HepG2 (cell line): Measurements from ENCODE around the gene GRAMD1B. TPM values are rescaled to one million over a fixed set of nuclear protein-coding genes. Genes with fewer than 3 reads are reported as not detected.

Source experiments
- ATAC-seq: fragments of 200-7000 bp; cut with Tn5 transposase; 3 replicates; pipeline ENCODE4 v1.9.1; 2020; ENCODE audit warnings: mild to moderate bottlenecking, moderate library complexity
- BruUV-seq: library from RNA; stranded (reverse); fragments of 400-500 nt; replicated peaks from 2 replicates; lab custom pipeline; 2021; lab: Mats Ljungman, UMichigan
- CTCF ChIA-PET: fragments of 300-600 bp; formaldehyde crosslinking; extraction: SDS; loops from one replicate; lab custom pipeline; 2021; ENCODE audit warnings: low total read pairs, inconsistent platforms, low intra/inter-chr PET ratio; lab: Yijun Ruan, JAX
- POLR2A ChIA-PET: fragments of 350-600 bp; sonication (Branson Sonifier 250); formaldehyde crosslinking; loops from one replicate; lab custom pipeline; 2020; ENCODE audit warnings: antibody characterized with exemption, inconsistent platforms; lab: Yijun Ruan, JAX
- DNase-seq: peaks from one replicate; pipeline ENCODE4 v3.0.0-alpha.2; 2015; ENCODE audit warnings: low spot score
- FAIRE-seq: peaks from 3 replicates; lab custom pipeline; 2011; peaks lifted over from hg19 to GRCh38; lab: Jason Lieb, UNC
- H2AFZ ChIP-seq: one replicate; pipeline ENCODE4 v1.6.1; 2011; ENCODE audit warnings: low read length, inconsistent platforms
- H3K27ac ChIP-seq: fragments of 300-600 bp; 3 replicates; pipeline ENCODE4 v1.8.0; 2011; ENCODE audit warnings: mixed run types, mild to moderate bottlenecking, mixed read lengths, low read length, inconsistent platforms; ENCODE audit not compliant: insufficient read depth; ENCODE audit errors: extremely low read length
- H3K27me3 ChIP-seq, 2 experiments: fragments of 200-600 bp in 1 of 2; 2 replicates in 1 of 2; 3 replicates in 1 of 2; pipeline versions ENCODE4 v1.6.0 to v1.8.0; 2011; ENCODE audit warnings: low read length in 2 of 2, mild to moderate bottlenecking in 2 of 2, moderate library complexity in 2 of 2, inconsistent platforms in 1 of 2; ENCODE audit not compliant: insufficient read depth in 2 of 2, control insufficient read depth in 1 of 2
- H3K36me3 ChIP-seq, 2 experiments: fragments of 200-600 bp in 1 of 2; replicated peaks in 1 of 2; 2 replicates in 1 of 2; 3 replicates in 1 of 2; pipeline versions ENCODE4 v1.5.1 to v1.8.0; 2011; ENCODE audit warnings: low read length in 2 of 2, inconsistent platforms in 1 of 2; ENCODE audit not compliant: insufficient read depth in 2 of 2, control insufficient read depth in 1 of 2
- H3K4me1 ChIP-seq: 2 replicates; pipeline ENCODE4 v1.5.1; 2012; ENCODE audit warnings: low read length, inconsistent platforms; ENCODE audit not compliant: insufficient read depth
- H3K4me2 ChIP-seq: 2 replicates; pipeline ENCODE4 v1.6.0; 2011; ENCODE audit warnings: low read depth, low read length, inconsistent platforms
- H3K4me3 ChIP-seq, 3 experiments: fragments of 200-600 bp in 1 of 3; sonication (generic), shearing (Covaris generic) in 1 of 3; replicated peaks in 1 of 3; 2 replicates each; pipeline ENCODE4 v1.5.1; 2011 to 2016; ENCODE audit warnings: low read length in 3 of 3, inconsistent platforms in 2 of 3, low read depth in 2 of 3, mild to moderate bottlenecking in 2 of 3, control low read depth in 1 of 3, mixed read lengths in 1 of 3; ENCODE audit not compliant: insufficient read depth in 1 of 3
- H3K79me2 ChIP-seq: one replicate; pipeline ENCODE4 v1.6.1; 2011; ENCODE audit warnings: low read length, inconsistent platforms; ENCODE audit not compliant: insufficient read depth
- H3K9ac ChIP-seq: 2 replicates; pipeline ENCODE4 v1.6.0; 2011; ENCODE audit warnings: mild to moderate bottlenecking, low read depth, low read length, inconsistent platforms; ENCODE audit not compliant: insufficient read depth
- H3K9me3 ChIP-seq: 2 replicates; pipeline ENCODE4 v1.5.1; 2012; ENCODE audit warnings: mild to moderate bottlenecking, low read length
- H4K20me1 ChIP-seq: 2 replicates; pipeline ENCODE4 v1.6.0; 2011; ENCODE audit warnings: inconsistent platforms, mild to moderate bottlenecking, low read length, moderate library complexity; ENCODE audit not compliant: insufficient read depth
- ISL2 ChIP-seq: sonication (generic); formaldehyde crosslinking; IDR thresholded peaks from 2 replicates; pipeline ENCODE4 v1.5.0; 2020; ENCODE audit warnings: missing genetic modification reagents
- ZBTB21 ChIP-seq: sonication (generic); formaldehyde crosslinking; IDR thresholded peaks from 2 replicates; pipeline ENCODE4 v1.4.0; 2020; ENCODE audit warnings: missing genetic modification reagents
- ZNF747 ChIP-seq: sonication (generic); formaldehyde crosslinking; IDR thresholded peaks from 2 replicates; pipeline ENCODE4 v1.8.1; 2023; ENCODE audit warnings: missing genetic modification reagents, mild to moderate bottlenecking, borderline replicate concordance
- whole genome bisulfite sequencing: methylation state at CpG from one replicate; pipeline ENCODE4 v1.1.6; 2017; ENCODE audit warnings: low lambda C conversion rate; 5-methylcytosine and 5-hydroxymethylcytosine counted together
- in situ Hi-C: cut with HindIII; loops from 2 replicates; pipeline ENCODE4 v1.10.0; 2017; ENCODE audit warnings: low pct_unique_long_range_greater_than_20kb; ENCODE audit not compliant: extremely low pct_ligation_motif_present
- intact Hi-C: fragments of 100-400 bp; cut with micrococcal nuclease; formaldehyde crosslinking; loops from one replicate; pipeline ENCODE4 v1.10.0; 2022; ENCODE audit not compliant: unreplicated experiment
- polyA plus RNA-seq, 8 experiments: library from polyadenylated mRNA; depleted of rRNA in 3 of 8; stranded (reverse) in 7 of 8; unstranded in 1 of 8; fragments of >200 nt; fragmentation: Illumina TruSeq in 4 of 8; extraction: Trizol in 4 of 8; gene quantifications; 2 replicates each; pipeline versions ENCODE4 v1.2.1 to v1.2.3, GENCODE V29; 2011 to 2016; ENCODE audit warnings: low read depth in 4 of 8, missing spikeins in 1 of 8, mixed read lengths in 1 of 8; ENCODE audit not compliant: insufficient read depth in 1 of 8
- total RNA-seq, 5 experiments: library from RNA; depleted of rRNA; stranded (reverse); fragments of >200 nt; fragmentation: Illumina TruSeq; extraction: Trizol; gene quantifications; 2 replicates each; pipeline ENCODE4 v1.2.3, GENCODE V29; 2016; ENCODE audit warnings: low read depth in 1 of 5
- TF ChIP-seq, protein P1 (sequence below), 2 experiments: sonication (generic) in 1 of 2; formaldehyde crosslinking in 1 of 2; IDR thresholded peaks; 2 replicates each; pipeline versions ENCODE4 v1.4.0 to v1.6.1; 2016 to 2020; ENCODE audit warnings: borderline replicate concordance in 1 of 2, low read depth in 1 of 2, mild to moderate bottlenecking in 1 of 2, missing genetic modification reagents in 1 of 2

Gene GRAMD1B
- total and polyA plus RNA-seq, 2 of the 13 experiments (the other 11 are each of a cell fraction or from before 2014, with no cell fraction given): 0.12 TPM; not detected in 1

DNA sequence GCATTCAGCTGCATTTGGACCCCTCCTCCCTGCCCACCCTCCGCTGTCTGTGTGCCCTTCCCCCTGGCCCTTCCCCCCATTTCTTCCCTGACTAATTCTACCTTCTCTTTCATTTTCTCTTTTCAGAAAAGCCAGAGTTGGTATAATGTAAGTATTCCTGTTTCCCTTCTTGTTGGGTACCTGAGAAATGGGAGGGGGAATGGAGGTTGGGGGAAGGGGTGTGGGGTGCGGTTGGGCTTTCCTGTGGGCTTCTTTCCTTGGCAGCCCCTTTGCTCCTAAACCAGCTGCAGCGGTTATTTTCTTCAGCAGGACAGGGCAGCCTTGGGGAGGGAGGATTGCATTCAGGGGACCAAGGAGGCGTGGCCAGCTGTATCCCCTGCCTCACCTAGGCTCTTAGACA lies 154.1 kb downstream of the GRAMD1B start (continued):
- TF ChIP-seq, protein P1, sequence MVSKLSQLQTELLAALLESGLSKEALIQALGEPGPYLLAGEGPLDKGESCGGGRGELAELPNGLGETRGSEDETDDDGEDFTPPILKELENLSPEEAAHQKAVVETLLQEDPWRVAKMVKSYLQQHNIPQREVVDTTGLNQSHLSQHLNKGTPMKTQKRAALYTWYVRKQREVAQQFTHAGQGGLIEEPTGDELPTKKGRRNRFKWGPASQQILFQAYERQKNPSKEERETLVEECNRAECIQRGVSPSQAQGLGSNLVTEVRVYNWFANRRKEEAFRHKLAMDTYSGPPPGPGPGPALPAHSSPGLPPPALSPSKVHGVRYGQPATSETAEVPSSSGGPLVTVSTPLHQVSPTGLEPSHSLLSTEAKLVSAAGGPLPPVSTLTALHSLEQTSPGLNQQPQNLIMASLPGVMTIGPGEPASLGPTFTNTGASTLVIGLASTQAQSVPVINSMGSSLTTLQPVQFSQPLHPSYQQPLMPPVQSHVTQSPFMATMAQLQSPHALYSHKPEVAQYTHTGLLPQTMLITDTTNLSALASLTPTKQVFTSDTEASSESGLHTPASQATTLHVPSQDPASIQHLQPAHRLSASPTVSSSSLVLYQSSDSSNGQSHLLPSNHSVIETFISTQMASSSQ (IDR thresholded peaks at IDR 0.05; ENCODE audit: low read depth): no peak
- TF ChIP-seq, protein P1 (CRISPR knock-in tag; IDR thresholded peaks at IDR 0.05; ENCODE audit: borderline replicate concordance): no peak
- TF ChIP-seq, all 625 proteins: peak for 0

DNA sequence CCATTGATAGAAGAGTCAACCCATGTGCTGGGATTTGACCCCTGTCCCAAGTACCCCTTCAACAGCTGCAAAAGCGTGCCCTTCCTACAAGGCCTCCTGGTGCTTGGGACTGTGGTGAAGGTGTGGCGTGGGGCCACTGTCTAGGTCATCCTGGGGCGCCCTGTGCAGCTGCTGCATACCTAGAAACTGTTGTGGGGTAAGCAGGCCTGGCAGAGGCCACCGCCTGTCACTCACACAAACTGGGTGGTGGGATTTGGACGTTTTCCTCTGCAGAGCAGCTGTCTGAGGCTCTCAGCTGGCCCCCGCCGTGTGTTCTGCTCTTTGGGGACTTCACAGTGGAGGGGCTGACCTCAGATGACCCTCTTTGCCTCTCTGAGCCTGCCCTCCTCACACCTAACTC lies 154.7 kb downstream of the GRAMD1B start:
- no peak overlapping the region for H3K27ac ChIP-seq
- TF ChIP-seq ZBTB21 (CRISPR knock-in tag) (no peak), ZNF747 (CRISPR knock-in tag) (no peak), ISL2 (CRISPR knock-in tag) (no peak)
- H3K9me3 ChIP-seq: no peaks in the 10 kb centered on the region
- no TSS peak for BruUV-seq
- H3K27me3 ChIP-seq: peaks cover 1 to 3% of the 10 kb centered on the region in 2 experiments; a peak in 2 of 5 replicates
- no peaks in the 10 kb centered on the region for H3K36me3 ChIP-seq
- no peak overlapping the region for H3K9ac ChIP-seq
- ChIA-PET CTCF (no interaction called here), POLR2A (no interaction called here)
- H3K79me2 ChIP-seq: no peaks in the 10 kb centered on the region
- intact Hi-C loops (loop anchor here (10.0 kb wide), 1 partner anchor 60 kb away; no protein-coding TSS in a partner anchor), in situ Hi-C loops (loop anchor here (5.0 kb wide), 1 partner anchor 123 kb away; no protein-coding TSS in a partner anchor)
- no peaks in the 10 kb centered on the region for H4K20me1 ChIP-seq
- 59% methylated on average over 4 of the region's 7 CpGs for WGBS
- FAIRE-seq (no peak), ATAC-seq (no peak), DNase-seq (no peak)
- H3K4me2 ChIP-seq: no peak overlapping the region
- no peak overlapping the region for H2AFZ ChIP-seq
- H3K4me1 ChIP-seq: peaks cover 18% of the 10 kb centered on the region
- no peak overlapping the region for H3K4me3 ChIP-seq
